GM20000 (cell line): ENCODE data around the gene KTI12.
"Not testable (repeated sequence)": the region's sequence is repeated elsewhere in the genome, so short reads cannot be mapped to it uniquely, and the experiment has no call there.

ENCODE experiments used
- DNase-seq: peaks from one replicate; pipeline ENCODE4 v3.0.0; 2012; ENCODE audit warnings: low spot score
- CTCF ChIP-seq: IDR thresholded peaks from 2 replicates; pipeline ENCODE4 v1.5.1; 2012; ENCODE audit warnings: mild to moderate bottlenecking, control low read depth; ENCODE audit errors: extremely low read depth, missing control alignments

Gene KTI12

DNA sequence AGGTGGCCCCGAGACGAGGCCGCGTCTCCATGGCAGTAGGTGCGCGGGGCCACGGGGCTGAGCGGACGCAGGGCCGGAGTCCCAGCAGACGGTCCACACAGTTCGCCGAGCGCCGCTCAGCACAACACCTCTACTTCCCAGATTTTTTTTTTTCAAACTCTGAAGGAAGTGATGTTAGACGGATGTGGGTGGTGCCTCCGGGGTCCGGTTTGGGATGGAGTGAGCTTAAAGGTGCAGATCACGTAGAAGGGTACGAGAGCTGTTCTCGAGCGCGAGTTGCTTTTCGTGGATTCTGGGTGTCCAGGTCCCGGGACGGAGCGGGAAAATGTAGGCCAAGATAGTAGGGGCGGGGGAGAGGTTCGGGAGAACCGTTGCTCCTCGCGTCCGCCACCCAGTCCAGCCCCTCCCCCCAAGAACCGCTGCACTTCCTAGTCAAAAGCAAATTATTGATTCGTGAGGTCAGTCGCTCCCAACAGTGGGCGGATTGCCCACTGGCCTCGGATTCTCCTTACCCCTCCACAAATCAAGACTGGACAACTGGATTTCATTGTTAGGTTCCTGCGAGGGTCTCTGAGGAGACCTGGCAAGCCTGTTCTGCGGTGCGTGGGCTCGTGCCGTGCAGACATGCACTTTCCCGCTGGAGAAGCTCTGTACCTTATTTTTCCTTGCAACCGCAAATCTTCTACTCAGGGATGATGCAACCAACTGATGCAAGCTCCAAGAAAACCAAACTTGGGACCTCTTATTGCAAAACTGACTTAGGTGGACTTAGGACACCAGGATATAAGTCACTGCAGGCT is 21.7 kb upstream of the KTI12 start, which contains the start of gene TXNDC12:
TXNDC12 (minus strand) TSS at position 126 of the 800 bp plus-strand sequence; CDS start at position 31, 95 bp downstream.
- peak; percentile 81 for DNase-seq
- TF ChIP-seq CTCF: no peak

DNA sequence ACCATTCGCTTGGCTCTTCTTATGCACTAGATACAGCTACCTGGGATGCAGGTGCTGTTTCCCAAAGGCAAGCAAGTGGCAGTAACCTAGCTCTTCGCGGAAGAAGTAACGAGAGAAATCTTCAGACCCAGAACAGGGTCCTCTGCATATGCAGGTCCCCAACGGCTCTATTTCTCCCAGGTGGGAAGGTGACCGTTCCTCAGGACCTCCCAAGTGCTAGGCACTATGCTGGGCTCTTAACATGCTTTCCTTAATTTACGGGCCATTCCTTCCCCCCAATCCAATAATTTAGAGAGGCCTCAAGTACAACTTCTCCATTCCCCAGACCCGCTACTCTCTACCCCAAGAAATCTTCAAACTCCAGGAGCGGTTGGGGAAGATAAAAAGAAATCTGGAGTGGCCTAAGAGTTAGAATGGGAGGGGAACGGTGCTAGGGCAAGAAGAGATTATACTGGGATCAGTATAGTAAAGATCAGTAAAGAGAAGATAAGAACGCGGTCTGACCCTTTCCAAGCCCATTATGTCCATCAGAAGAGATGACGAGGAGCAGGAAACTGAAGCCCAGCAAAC is 21.0 kb upstream of the KTI12 start:
- no peak for TF ChIP-seq CTCF
- no peak for DNase-seq

DNA sequence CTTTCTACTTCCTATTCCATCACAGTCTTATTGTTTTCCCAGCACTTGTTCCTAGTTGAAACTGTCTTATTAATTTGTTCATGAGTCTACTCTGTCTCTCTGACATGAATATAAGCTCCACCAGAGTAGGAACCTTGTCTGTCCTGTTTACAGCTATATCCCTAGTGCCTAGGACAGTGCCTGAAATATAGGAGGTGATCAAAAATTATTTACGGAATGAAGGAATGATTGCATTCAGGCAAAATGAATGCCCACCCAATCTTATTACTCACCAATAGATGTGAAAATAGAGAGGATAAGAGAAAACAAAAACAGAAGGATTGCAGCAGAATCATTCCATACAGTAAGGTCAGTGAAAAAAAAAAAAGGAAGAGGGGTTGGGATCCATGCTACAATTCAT is 20.3 kb upstream of the KTI12 start:
- no peak for DNase-seq
- no peak for TF ChIP-seq CTCF

DNA sequence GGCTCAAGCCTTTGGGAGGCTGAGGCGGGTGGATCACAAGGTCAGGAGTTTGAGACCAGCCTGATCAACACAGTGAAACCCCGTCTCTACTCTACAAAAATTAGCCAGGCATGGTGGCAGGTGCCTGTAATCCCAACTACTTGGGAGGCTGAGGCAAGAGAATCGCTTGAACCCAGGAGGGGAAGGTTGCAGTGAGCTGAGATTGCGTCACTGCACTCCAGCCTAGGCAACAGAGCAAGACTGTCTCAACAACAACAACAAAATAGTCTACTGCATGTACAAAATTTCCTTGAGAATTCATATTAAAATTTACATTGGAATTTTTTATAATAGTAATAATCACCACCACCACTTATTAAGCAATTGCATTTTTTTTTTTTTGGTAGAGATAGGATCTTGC is 15.7 kb upstream of the KTI12 start:
- DNase-seq: not testable (repeated sequence)

GRCh38 chr1:52045666-52046195 is 12.1 kb upstream of the KTI12 start:
- DNase-seq: not testable (repeated sequence)

DNA sequence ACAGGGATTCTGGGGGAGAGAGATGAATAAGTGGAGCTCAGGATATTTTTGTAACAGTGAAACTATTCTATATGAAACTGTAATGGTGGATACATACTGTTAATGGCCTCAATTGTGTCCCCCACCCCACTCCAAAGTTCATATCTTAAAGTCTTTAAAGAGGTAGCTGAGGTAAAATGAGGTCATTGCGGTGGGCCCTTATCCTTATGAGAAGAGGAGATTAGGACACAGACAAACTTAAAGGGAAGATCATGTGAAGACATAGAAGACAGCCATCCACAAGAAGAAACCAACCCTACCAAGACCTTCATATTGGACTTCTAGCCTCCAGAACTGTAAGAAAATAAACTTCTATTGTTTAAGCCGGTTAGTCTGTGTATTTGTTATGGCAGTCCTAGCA is 11.6 kb upstream of the KTI12 start:
- no peak for DNase-seq
- TF ChIP-seq CTCF: no peak

DNA sequence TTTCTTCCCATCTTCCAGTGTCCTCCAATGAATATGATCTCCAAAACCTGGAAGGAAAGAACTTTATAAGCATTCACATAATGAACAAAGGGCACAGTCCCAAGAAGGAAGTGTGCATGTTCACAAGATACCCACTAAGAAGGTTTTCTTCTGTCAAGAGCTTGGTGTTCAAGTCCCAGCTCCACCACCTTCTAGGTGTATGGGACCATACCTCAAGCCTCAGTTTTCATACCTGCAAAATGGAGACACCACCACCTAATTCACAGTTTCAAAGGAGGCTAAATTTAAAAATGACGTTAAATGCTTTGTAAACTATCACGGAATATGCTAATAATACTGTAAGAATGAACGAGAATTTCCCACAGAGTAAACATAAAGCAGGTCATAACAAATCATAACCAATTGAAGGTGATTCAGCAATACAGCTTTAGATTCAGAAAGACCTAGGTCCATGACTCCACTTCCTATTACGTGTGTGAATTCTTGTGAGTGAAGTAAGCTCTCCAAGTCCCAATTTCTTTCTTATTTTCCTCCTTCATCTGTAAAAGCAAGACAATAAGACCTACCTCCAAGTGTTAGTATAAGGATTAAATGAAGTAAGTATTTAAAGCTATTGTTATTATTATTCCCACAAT is 8.1 kb upstream of the KTI12 start:
- TF ChIP-seq CTCF: no peak
- DNase-seq: no peak

DNA sequence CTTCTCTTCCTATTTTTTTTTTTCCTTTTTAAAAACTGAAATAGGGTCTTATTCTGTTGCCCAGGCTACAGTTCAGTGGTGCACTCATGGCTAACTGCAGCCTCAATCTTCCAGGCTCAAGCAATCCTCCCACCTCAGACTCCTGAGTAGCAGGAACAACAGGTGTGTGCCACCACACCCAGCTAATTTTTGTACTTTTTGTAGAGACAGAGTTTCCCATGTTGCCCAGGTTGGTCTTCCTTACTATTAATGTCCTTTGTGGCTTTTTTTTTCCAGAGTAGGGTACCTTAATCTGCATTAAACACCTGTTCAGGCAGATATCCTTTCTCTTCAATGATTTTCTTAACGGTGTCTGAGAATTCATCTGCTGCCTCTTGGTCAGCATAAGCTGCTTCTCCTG is 4.3 kb upstream of the KTI12 start:
- no peak for DNase-seq
- TF ChIP-seq CTCF: no peak
